ENCODE results near the gene CACNA1C.

CACNA1C gene

DNA sequence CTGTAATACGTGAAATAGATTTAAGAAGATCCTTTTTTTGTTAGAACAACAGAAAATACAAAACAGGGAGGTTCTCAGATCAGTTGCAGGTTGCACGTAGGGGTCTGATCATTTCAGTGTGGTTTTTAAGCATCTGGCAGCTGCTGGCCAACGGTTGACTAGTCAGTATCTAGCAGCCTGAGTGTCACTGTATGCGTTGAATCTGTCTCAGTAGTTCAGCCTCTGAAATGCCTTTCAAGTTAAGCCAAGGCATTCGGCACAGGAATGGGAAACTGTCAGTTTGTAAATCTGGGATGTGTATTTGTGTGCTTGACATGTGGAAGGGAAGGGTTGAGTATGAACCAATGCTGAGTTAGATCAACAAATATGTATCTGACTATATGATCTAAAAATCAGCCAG, 165.9 kb downstream of the CACNA1C start:
- DNase-seq (ENCODE audit: low read depth): no peak
- TF ChIP-seq CTCF (conservative IDR thresholded peaks at IDR 0.05; ENCODE audit: low read depth, low read length): no peak

GRCh38 chr12:2221030-2221621, 168.3 kb downstream of the CACNA1C start:
- TF ChIP-seq CTCF (conservative IDR thresholded peaks at IDR 0.05; ENCODE audit: low read depth, low read length): no peak
- H3K4me3 ChIP-seq (ENCODE audit: low read depth, low read length): no peak overlapping the region
- DNase-seq (ENCODE audit: low read depth): no peak

More for the DNA sequence above, 165.9 kb downstream of the CACNA1C start:
- H3K4me3 ChIP-seq (ENCODE audit: low read depth, low read length): no peak overlapping the region

DNA sequence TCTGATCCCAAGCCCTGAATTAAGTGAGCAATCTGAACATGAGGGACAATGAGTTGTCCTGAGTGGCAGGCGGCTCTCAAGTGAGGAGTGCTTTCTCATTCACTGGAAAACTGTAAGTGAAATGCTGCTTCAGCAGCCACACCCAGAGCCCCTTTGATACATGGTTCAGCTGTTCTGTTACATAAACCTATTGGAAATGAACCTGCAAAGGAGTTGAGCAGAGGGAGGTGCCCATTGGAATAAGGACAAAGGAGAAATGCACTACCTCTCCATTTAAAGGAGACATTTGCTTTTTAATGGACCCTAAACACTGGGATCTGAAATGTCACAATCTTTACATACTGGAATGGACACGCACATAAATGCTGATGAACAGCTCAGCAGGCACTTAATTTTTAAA, 169.9 kb downstream of the CACNA1C start:
- TF ChIP-seq CTCF (conservative IDR thresholded peaks at IDR 0.05; ENCODE audit: low read depth, low read length): no peak
- DNase-seq (ENCODE audit: low read depth): no peak
- H3K4me3 ChIP-seq (ENCODE audit: low read depth, low read length): no peak overlapping the region

DNA sequence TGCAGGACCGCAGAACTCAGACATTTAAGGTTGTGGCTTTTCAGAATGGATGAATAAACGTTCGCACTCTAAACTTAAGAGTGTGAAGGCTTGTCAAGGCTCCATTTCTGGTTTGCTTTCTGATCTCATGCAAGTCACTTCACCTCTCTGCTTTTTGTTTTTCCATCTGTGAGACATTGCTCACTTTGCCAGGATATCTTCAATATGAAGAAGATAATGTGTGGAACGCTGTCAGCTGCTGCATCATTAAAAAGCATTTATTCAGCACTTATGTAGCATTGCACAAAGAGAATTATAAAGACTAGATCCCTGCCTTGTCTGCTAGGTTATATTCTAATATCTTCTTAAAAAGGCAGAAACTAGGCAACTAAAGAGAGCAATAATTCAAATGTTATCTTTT, 172.2 kb downstream of the CACNA1C start:
- no peak for DNase-seq (ENCODE audit: low read depth)

GRCh38 chr12:2225696-2226095, 172.9 kb downstream of the CACNA1C start:
- DNase-seq (ENCODE audit: low read depth): no peak
- no peak for TF ChIP-seq CTCF (conservative IDR thresholded peaks at IDR 0.05; ENCODE audit: low read depth, low read length)
- H3K4me3 ChIP-seq (ENCODE audit: low read depth, low read length): no peak overlapping the region

More for the DNA sequence above, 172.2 kb downstream of the CACNA1C start:
- H3K4me3 ChIP-seq (ENCODE audit: low read depth, low read length): no peak overlapping the region
- TF ChIP-seq CTCF (conservative IDR thresholded peaks at IDR 0.05; ENCODE audit: low read depth, low read length): no peak

- no peak overlapping the region for H3K4me3 ChIP-seq (ENCODE audit: low read depth, low read length)
- no peak for TF ChIP-seq CTCF (conservative IDR thresholded peaks at IDR 0.05; ENCODE audit: low read depth, low read length)
- no peak for DNase-seq (ENCODE audit: low read depth)
Observed at GRCh38 chr12:2226641-2227040, 173.9 kb downstream of the CACNA1C start.

DNA sequence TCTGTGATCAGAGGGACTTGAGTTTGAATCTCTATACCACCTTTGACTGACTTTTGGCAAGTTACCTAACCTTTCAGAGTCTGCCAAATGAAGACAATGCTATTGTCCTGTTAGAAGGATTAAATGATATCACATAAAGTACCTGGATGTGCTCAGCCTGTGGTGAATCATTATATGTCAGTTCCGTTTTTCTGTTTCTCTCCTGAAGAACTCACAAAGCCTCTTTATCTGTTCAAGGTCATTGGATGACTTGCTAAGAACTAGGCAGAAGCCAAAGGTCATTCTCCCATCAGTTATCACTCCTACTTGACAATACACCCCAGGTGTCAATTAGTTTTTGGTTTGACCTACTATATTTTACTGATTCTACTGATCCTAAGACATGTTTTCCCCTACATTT, 174.6 kb downstream of the CACNA1C start:
- no peak overlapping the region for H3K4me3 ChIP-seq (ENCODE audit: low read depth, low read length)
- DNase-seq (ENCODE audit: low read depth): no peak
- TF ChIP-seq CTCF (conservative IDR thresholded peaks at IDR 0.05; ENCODE audit: low read depth, low read length): no peak

Measured in choroid plexus epithelial cell (primary cell).